Measurements from ENCODE around the gene RHO.

The RHO gene

GRCh38 chr3:129520960-129521359 lies 7.5 kb upstream of the RHO start:
- DNase-seq, result no peak

GRCh38 chr3:129521611-129522010 lies 6.8 kb upstream of the RHO start:
- no peak for DNase-seq

- DNase-seq, result no peak
Observed at GRCh38 chr3:129522953-129523352, 5.5 kb upstream of the RHO start.

- no peak for DNase-seq
Observed at GRCh38 chr3:129524081-129524480, 4.4 kb upstream of the RHO start.

DNA sequence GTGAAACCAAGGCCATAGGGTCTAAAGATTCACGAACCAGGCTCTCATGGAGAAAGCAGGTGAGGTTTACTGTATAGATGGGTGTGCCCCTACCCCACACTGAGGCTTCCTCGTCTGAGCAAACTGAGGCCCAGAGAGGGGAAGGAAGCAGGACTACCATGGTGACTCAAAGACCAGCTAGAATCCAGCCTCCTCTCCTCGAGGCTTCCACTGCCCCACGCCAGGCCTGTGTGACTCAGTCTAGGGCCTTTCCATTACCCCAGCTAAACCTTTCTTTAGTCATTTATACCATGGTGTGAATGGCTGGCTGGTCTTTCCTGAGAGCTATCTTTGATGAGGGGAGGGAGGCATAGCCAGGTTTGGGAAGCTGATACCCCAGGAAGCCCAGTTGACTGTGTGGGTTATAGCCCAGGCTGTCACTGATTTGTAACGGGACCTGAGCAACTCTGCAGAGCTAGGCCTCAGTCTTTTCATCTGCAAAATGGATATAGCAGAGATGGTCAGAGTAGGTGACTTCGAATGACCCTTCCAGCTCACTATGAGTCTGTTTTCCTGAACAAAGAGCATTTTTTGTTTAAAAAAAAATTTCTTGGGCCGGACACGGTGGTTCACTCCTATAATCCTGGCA lies 3.0 kb upstream of the RHO start:
- no peak for DNase-seq

DNA sequence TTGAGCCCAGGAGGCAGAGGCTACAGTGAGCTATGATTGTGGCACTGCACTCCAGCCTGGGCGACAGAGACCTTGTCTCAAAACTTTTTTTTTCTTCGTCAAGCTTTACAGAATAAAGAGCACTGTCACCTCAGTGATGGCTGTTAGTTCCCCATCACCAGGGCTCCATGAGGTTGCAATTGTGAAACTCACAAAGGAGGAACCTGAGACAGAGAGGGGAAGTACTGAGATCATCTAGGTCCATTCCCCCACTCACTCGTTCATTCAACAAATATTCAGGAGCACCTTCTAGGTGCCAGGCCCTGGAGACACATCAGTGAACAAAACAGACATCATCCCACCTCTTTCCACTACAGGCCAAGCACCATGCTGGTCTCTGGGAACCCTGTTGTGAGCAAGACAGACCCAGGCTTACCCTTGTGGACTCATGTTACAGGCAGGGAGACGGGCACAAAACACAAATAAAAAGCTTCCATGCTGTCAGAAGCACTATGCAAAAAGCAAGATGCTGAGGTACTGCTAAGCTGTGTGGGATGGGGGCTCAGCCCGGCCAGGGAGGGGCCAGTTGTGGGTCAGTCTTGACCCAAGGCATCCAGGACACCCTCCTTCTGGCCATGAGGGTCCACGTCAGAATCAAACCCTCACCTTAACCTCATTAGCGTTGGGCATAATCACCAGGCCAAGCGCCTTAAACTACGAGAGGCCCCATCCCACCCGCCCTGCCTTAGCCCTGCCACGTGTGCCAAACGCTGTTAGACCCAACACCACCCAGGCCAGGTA lies 2.1 kb upstream of the RHO start:
- no peak for DNase-seq

GRCh38 chr3:129527262-129527661 lies 1.2 kb upstream of the RHO start:
- DNase-seq, result no peak

DNA sequence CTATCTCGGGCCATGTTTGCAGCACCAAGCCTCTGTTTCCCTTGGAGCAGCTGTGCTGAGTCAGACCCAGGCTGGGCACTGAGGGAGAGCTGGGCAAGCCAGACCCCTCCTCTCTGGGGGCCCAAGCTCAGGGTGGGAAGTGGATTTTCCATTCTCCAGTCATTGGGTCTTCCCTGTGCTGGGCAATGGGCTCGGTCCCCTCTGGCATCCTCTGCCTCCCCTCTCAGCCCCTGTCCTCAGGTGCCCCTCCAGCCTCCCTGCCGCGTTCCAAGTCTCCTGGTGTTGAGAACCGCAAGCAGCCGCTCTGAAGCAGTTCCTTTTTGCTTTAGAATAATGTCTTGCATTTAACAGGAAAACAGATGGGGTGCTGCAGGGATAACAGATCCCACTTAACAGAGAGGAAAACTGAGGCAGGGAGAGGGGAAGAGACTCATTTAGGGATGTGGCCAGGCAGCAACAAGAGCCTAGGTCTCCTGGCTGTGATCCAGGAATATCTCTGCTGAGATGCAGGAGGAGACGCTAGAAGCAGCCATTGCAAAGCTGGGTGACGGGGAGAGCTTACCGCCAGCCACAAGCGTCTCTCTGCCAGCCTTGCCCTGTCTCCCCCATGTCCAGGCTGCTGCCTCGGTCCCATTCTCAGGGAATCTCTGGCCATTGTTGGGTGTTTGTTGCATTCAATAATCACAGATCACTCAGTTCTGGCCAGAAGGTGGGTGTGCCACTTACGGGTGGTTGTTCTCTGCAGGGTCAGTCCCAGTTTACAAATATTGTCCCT lies 1.2 kb downstream of the RHO start:
- DNase-seq, result no peak

DNA sequence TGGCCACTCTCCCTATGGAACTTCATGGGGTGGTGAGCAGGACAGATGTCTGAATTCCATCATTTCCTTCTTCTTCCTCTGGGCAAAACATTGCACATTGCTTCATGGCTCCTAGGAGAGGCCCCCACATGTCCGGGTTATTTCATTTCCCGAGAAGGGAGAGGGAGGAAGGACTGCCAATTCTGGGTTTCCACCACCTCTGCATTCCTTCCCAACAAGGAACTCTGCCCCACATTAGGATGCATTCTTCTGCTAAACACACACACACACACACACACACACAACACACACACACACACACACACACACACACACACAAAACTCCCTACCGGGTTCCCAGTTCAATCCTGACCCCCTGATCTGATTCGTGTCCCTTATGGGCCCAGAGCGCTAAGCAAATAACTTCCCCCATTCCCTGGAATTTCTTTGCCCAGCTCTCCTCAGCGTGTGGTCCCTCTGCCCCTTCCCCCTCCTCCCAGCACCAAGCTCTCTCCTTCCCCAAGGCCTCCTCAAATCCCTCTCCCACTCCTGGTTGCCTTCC lies 1.9 kb downstream of the RHO start:
- DNase-seq, result no peak

GRCh38 chr3:129530821-129531220 lies 2.4 kb downstream of the RHO start:
- DNase-seq, result no peak

GRCh38 chr3:129531699-129532098 lies 3.3 kb downstream of the RHO start:
- DNase-seq, result no peak

DNA sequence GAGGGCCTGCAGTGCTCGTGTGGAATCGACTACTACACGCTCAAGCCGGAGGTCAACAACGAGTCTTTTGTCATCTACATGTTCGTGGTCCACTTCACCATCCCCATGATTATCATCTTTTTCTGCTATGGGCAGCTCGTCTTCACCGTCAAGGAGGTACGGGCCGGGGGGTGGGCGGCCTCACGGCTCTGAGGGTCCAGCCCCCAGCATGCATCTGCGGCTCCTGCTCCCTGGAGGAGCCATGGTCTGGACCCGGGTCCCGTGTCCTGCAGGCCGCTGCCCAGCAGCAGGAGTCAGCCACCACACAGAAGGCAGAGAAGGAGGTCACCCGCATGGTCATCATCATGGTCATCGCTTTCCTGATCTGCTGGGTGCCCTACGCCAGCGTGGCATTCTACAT lies 3.8 kb downstream of the RHO start:
- DNase-seq, result no peak

DNA sequence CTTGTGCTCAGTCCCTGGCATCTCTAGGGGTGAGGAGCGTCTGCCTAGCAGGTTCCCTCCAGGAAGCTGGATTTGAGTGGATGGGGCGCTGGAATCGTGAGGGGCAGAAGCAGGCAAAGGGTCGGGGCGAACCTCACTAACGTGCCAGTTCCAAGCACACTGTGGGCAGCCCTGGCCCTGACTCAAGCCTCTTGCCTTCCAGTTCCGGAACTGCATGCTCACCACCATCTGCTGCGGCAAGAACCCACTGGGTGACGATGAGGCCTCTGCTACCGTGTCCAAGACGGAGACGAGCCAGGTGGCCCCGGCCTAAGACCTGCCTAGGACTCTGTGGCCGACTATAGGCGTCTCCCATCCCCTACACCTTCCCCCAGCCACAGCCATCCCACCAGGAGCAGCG lies 5.0 kb downstream of the RHO start:
- no peak for DNase-seq

GRCh38 chr3:129534428-129535027 lies 6.1 kb downstream of the RHO start:
- DNase-seq, result no peak

GRCh38 chr3:129535075-129535474 lies 6.6 kb downstream of the RHO start:
- no peak for DNase-seq

GRCh38 chr3:129536374-129536667 lies 7.9 kb downstream of the RHO start:
- no peak for DNase-seq

DNA sequence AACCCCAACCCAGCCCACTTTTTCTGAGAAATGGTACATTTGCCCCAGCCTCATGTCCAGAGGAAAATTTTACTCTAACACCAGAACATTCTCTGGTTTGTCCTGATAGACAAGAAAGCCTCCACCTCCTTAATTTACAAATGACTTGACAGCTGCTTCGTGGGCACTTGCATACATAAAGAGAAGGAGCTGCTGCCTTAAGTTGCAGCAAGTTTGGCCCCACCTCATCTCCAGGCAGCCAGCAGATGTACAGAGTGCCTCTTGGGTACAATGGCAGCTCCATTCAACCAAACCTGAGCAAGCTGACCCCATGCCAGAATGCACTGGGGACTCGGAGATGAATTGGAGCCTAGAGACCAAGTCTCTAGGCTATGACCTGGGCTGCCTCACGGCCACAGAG lies 8.4 kb downstream of the RHO start:
- no peak for DNase-seq

- no peak for DNase-seq
Observed at GRCh38 chr3:129539206-129539605, 10.8 kb downstream of the RHO start.

GRCh38 chr3:129540776-129541516 lies 12.5 kb downstream of the RHO start:
- no peak for DNase-seq

DNA sequence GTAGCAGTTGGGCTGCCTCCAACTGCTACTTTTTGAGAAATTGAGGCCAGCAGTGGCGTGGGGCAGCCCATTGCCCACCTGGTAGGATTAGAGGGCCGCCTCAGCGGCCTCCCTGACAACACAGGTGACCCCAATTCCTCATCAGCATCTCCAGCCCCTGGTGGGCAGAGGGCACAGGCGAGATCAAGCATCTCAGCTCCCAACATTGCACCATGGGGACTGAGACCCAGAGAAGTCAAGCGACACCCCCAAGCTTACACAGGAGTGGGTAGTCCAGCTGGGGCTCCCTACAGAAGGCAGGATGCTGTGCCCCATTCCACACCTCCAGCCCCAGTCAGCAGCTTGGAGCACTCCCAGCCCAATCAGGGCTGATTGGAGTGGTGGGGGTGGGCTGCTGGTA lies 14.3 kb downstream of the RHO start:
- DNase-seq, result no peak

GRCh38 chr3:129543156-129543790 lies 14.8 kb downstream of the RHO start, which contains the start of gene H1-8:
TSS of gene H1-8 (plus strand) at chr3:129543175. CDS start at chr3:129543219, 44 bp downstream.
- no peak for DNase-seq

- DNase-seq, result no peak
Observed at GRCh38 chr3:129543999-129544398, 15.6 kb downstream of the RHO start.

Measured in hippocampal formation (tissue), 2 donors.